HTERT RPE-1 (cell line): ENCODE results near the gene SIT1.
"Not testable (repeated sequence)": the region's sequence is repeated elsewhere in the genome, so short reads cannot be mapped to it uniquely, and the experiment has no call there.

Experiments
- in situ Hi-C: fragments of 300-500 bp; cut with MboI; formaldehyde crosslinking; loops from 4 replicates; pipeline ENCODE4 v1.14.3; 2020; ENCODE audit warnings: low sequenced_read_pairs

The SIT1 gene

DNA sequence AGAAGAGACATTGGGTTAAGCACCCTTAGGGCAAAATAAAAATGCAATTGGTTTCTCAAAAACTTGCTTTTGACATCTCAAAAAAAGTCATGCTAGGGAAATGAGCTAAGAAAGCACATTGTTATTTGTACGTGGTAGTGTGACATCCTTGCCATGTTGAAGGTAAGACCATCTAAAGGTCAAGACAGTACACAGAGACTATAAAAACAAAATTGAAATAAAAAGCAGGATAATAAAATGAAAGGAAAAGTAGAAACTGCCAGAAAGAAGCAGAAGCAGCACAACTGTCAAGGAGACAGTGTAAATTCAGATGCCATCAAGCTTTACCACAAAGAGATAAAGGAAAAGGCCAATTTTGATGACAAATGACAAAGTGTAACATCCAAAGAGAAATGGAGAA, 11.5 kb downstream of the SIT1 start:
- in situ Hi-C loops, result not testable (repeated sequence)

DNA sequence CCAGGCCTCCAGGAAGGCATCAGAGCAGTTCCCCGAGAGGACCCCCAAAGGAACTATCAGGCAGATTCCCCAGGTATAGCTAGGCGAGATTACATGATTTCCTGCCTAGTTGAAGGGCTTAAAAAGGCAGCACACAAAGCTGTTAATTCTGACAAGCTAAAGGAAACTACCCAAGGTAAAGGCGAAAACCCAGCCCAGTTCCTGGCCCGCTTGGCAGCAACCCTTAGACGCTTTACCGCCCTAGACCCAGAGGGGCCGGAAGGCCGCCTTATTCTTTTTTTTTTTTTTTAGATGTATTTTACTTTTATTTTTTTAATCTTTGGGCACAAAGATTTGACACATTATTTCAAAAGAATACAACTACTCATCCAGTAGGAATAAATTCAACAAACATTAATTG, 12.0 kb downstream of the SIT1 start:
- in situ Hi-C loops, result not testable (repeated sequence)

DNA sequence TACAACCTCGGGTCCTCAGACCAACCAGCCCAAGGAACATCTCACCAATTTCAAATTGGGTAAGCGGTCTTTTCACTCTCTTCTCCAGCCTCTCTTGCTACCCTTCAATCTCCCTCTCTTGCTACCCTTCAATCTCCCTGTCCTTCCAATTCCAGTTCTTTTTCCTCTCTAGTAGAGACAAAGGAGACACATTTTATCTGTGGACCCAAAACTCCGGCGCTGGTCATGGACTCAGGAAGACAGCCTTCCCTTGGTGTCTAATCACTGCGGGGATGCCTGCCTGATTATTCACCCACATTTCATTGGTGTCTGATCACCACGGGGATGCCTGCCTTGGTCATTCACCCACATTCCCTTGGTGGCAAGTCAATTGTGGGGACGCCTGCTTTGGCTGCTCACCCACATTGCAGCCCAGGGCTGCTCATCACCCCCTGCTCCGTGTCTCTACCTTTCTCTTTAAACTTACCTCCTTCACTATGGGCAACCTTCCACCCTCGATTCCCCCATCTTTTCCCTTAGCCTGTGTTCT, 13.2 kb downstream of the SIT1 start:
- in situ Hi-C loops, result not testable (repeated sequence)

DNA sequence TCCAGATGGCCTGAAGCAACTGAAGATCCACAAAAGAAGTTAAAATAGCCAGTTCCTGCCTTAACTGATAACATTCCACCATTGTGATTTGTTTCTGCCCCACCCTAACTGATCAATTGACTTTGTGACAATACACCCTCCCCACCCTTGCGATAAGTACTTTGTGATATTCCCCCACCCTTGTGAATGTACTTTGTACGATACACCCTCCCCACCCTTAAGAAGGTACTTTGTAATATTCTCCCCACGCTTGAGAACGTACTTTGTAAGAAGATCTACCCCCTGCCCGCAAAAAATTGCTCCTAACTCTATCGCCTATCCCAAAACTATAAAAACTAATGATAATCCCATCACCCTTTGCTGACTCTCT, 13.9 kb downstream of the SIT1 start:
- in situ Hi-C loops, result not testable (repeated sequence)

DNA sequence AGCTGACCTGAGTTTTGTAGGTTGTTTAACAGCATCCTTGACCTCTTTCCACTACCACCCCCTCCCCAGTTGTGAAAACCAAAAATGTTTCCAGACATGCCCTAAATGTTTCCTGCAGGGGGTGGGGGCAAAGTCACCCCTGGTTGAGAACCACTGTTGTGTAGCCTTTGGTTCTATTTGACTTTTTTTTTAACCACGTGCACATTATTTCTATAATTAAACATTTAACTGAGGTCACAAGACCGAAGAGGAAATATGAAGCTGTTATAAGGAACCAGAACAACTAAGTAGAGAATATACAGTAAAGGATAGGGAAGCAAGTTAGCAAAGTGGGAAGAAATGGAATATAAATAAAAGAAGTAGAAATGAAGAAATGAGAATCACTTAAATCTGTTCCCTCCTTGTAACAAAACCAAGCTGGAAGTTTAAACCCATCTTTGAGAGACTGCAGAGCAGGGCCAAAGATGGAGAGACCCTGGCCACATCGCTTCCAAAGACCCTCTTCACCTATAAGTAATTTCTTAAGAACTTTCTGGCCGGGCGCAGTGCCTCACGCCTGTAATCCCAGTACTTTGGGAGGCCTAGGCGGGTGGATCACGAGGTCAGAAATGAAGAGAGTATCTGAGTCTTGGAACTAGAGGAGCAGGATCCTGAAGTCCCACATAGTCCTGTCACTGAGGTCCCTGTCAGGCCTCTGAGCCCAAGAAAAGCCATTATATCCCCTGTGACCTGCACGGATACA, 14.4 kb downstream of the SIT1 start:
- in situ Hi-C loops, result no loop called here

DNA sequence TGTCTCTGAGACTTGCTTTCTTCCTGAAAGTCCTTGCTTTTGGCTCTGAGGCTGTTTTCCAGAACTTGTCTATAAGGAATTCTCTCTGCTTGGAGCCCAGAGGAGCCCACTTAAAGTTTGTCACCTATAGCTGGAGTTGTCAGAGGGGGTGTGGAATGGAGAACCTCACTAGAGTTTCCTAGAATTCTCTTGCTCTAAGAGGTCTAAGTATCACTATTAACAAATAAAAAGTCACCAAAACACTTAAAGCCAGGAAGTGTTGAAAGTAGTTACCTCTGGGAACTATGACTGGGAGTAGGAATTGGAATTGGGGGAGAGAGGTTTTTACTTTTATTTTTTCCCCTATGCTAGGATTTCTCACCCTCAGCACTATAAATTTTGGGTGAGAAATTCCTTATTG, 15.0 kb downstream of the SIT1 start:
- in situ Hi-C loops, result no loop called here

DNA sequence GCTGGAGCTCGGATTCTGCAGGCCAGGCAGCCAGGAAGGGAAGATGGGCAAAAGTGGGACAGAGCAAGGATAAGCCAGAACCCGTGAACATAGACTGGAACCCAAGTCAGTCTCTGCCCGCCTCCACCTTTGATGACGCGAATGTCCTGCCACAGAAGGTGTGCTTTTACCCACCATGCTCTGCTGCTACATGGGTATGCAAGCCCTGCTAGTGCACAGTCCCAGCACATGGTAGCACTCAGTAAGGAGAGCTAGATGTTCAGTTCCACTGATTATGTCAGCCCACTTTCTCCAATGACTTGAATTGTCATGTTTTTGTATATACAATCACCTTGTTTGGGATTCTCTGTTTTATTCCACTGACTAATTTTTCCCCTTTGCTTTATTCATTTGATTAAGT, 21.1 kb downstream of the SIT1 start:
- in situ Hi-C loops, result no loop called here

DNA sequence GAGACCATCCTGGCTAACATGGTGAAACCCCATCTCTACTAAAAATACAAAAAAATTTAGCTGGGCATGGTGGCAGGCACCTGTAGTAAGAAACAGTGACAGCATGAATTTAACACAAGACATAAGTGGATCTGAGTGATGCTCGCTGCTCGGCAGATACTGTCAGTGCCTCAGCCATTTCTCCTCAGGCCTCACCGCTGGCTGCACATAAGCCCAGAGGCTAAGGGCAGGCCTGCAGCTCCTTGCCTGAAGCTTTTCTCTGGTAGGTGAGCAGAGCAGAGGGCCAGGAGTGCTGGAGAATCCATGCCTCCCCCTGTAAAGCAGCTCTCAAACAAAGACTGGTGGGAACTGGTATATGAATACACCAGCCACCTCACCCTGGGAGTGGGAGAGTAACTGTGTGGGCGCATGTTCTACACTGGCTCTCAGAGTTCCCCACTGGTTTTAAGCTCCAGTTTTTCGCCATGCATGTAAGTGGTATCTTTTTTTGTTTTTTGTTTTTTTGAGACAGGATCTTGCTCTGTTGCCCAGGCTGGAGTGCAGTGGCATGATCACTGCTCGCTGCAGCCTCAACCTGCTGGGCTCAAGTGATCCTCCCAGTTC, 22.2 kb downstream of the SIT1 start:
- in situ Hi-C loops, result no loop called here

DNA sequence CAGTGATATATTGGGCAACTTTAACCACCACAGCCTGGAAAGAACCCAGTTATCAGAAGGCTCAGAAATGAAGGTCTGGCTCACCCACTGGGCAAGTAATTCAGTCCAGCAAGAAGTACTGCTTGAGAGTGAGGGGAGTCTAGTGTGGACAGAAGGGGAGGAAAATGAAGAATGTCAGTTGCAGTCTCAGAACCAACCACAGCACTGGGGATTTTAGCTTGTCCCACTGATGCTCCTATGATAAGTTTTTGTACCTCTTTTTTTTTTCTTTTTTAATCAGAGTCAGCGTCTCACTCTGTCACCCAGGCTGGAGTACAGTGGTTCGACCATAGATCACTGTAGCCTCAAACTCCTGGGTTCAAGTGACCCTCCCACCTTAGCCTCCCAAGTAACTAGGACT, 23.2 kb downstream of the SIT1 start:
- in situ Hi-C loops, result no loop called here

DNA sequence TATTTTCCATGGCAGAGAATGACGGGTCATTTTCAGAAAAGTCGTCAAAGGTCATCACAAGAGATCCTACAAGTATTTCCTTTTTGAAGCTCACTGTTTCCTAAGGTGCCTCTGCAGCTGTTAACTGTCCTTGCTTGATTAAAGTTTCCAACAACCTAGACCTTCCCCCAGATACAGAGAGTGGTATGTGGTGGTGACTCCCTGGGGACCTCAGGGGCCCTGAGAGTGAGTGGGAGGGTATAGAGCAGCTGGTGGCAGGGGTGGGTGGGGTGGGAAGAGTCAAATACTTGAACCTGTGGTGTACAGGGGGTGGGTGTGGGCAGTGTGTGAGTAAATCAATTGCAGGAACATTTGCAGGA, 31.0 kb downstream of the SIT1 start:
- in situ Hi-C loops, result no loop called here

DNA sequence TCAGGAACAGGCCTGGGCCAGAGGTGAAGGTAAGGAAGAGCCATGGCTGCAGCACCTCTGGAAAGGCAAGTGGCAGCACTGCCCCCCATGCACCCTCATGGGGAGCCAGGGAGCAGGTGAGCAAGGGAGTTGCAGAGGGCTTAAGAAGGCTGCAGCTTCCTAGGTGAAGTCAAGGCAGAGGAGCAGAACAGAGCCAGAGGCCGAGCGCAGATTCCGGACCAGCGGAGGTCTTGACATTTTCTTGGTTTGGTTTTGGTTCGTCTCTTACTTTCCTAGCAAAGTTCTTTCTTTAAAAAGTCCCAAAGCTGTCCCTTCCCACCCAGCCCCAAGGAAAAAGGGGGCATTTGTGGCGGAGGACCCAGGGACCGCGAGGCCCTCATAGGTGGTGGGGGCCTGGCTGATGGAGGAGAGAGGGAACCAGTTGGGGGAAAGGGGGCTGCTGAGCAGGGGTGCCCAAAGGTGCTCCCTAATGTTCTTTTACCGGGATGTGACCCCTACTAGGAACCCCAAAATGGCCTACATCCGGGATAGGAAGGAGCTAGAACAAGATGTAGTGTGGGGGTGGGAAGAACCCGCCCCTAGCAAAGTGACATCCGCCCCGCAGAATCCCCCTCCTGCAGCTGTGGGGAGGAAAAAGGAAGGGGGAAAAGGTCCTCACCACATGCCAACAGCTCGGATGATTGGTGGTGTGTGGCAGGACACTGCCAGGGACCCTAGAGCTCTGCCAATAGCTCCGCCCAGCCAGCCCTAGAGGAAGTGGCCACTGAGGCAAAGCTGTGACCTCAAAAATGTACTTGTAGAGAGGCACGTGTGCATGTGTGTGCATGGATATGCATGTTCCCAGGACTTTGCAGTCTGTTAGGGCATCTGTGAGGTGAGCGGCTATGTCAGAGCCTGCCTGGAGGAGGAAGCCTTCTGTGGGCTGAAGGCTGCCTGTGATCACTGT, 31.6 kb downstream of the SIT1 start:
- in situ Hi-C loops, result no loop called here

DNA sequence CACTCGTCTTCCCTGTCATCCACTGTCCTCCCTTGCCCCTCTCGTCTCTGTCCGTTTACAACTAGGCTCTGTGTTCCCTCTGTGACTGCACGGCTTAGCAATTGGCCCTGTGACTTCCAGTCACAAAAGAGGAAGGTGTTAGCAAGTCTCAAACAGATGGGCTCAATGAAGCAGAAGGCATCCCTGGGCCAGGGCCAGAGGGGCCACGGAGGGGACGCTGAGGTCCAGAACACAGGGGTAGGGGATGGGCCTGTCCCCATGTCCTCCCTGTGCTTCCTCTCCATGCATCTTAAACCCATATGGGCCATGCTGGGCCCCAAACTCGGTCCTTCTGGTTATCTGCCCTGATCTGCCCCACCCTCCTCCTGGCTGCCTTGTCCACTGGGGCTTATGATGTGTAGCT, 32.4 kb downstream of the SIT1 start, which contains the start of gene CD72:
CD72 (minus strand) TSS at position 89 of the 403 bp plus-strand sequence. CDS start 110 bp downstream, outside the sequence.
- in situ Hi-C loops, result no loop called here

DNA sequence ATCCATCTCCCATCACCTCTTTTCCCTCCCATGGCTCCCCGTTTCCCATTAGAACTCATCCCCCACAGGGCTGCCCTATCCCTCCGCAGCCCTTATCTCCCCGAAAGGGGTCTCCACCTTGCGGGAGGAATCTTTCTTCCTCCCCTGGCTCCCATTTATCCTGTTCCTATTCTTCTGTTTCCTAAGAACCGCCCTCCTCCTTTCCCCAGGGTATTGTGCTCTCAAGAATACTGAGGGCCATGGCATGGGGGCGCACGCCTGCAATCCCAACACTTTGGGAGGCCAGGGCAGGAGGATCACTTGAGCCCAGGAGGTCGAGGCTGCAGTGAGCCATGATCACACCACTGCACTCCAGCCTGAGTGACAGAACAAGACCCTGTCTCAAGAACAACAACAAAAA, 33.2 kb downstream of the SIT1 start:
- in situ Hi-C loops, result no loop called here

DNA sequence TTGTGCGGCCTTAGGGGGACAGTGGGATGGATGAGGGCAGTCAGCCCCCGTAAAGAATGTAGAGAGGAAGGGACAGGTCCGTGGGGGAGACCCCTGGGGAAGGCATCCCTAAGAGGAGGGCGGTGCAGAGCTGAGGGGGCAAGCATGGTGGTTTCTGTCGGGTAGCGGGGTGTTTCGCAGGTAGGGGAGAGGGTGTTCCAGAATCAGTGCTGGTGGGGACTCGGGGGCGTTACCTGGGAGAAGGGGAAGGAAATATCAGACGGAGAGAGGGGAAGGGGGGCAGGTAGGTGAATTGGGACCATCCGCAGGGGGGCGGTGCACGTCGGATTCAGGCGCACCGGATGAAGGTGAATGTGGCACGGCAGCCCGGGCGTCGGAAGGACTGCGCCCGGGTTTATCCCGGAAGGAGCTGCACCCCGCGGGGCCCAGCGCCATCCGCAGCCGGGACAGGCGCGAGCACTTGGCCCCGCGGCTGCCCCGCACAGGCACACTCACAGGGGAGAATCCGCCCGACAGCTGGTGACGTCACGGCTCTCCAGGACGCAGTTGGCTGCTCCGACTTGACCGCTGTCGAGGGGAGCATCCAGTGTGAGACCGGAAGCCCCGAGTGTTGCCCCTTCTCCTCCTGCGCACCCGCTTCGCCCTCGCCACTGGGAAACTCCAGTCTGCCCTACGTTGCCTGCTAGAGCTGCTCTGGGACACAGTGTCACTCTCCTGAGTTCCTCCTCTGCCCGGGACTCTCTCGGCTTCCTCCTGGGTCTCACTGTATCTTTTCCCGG, 33.9 kb downstream of the SIT1 start:
- in situ Hi-C loops, result no loop called here

DNA sequence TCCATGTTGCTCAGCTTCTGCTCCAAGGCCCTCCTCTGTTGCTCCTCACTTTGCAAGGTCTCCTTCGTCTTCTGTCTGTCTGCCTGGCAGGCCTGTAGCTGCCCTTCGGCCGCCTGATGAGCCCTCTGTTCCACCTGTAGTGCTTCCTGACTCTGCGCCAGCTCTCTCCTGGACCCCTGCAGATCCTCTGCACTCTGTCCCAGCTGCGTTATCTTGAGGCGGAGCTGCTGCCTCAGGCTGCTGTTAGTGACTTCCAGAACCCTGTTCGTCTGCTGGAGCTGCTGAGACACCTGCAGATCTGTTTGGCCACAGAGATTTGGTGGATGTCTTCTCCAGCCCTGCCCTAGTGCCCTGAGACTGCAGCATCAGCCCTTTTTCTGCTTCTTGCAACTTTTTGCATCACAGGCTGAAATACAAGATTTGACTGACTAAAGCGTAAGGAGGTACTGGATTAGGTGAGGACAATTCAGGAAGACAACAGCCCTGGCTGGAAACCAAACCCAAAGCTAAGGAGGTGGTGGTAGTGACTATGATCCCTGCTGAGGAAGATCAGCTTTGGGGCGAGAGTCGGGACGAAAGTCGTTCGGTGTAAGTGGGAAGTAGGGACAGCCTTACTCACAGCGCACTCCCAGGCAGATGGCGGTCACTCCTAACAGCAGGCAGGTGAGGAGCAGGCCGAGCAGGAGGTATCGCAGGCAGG, 34.6 kb downstream of the SIT1 start:
- in situ Hi-C loops, result no loop called here

DNA sequence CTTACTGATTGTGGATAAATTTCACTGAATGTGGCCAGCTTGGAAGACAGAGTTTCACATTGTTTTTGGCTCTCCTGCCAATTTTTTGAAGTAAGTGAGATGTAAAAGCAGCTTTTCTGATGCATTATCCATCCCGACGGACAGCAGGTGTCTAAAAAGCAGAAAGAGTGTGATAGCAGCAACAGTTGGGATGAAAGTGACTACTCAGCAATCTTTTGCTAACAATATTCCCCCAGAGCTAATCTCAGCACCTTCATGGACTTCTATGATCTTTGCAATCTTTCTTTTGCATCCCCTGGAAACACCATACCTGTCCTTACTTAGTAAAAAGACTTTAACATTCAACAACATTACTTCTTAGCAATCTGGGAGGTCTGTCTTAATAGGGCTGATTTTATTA, 37.9 kb downstream of the SIT1 start:
- in situ Hi-C loops, result no loop called here

DNA sequence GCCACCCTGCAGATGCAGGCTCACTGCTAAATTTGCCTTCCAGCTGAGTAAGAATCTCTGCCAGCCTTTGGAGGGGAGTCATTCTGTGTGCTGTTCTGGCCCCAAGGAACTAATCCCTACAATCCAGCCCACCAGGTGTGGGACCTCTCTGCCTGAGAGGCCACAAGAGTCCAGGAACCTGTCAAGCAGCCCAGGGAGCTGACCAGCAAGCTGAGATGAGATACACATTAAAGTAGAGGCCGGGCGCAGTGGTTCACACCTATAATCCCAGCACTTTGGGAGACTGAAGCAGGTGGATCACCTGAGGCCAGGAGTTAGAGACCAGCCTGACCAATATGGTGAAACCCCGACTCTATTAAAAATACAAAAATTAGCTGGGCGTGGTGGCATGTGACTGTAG, 38.7 kb downstream of the SIT1 start:
- in situ Hi-C loops, result not testable (repeated sequence)

DNA sequence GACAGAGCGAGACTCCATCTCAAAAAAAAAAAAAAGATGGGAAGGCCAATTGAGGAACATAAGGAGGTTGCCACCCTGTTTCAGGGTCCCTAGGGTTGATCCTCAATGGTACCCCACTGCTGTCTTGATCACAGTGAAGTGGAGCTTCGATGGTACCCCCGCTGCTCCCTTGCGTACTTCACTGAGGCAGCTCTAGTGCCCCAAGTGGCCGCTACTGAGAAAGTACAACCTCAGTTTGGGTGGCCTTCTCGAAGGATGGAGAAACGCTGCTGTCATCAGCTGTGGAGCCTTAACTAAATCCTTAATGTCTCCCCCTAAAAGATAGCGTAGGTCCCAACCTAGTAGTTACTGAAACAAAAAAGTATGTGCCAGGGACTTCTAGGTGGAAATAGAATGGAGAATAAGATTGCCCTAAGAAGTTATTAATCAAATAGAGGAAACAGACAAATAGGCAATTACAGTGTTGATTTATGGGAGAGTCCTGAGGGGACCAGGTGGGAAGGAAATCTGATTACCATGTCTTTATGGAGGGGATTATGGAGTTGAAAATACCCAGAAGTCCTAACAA, 39.4 kb downstream of the SIT1 start:
- in situ Hi-C loops, result no loop called here

DNA sequence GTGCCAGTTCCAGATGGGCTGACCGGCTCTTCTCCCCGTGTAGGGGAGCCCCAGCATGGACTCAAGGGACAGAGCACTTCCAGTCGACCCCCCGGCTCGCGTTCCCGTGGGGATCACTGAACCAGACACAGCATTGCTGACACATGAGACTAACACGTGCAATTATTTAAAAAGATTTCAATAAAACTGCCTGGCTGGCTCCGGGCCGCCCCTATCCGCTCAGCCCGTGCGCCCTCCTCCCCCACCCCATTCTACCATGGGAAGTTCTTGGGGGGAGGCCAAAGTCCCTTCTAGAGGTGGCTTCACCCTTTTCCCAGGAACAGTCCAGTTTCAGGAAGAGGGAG, 40.9 kb downstream of the SIT1 start:
- in situ Hi-C loops, result no loop called here
